Measurements from ENCODE around the gene ADAMTSL3.
"Not testable (repeated sequence)": the region's sequence is repeated elsewhere in the genome, so short reads cannot be mapped to it uniquely, and the experiment has no call there.

Gene ADAMTSL3

GRCh38 chr15:83700082-83700481 is 46.2 kb downstream of the ADAMTSL3 start:
- no peak for DNase-seq

DNA sequence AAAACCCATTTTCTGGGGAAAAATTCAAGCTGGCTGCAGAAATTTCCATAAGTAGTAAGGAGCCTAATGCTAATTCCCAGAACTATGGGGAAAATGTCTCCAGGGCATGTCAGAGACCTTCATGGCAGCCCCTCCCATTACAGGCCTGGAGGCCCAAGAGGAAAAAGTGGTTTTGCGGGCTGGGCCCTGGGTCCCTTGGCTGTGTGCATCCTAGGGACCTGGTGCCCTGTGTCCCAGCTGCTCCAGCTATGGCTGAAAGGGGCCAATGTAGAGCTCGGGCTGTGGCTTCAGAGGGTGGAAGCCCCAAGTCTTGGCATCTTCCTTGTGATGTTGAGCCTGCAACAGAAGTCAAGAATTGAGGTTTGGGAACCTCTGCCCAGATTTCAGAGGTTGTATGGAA is 48.4 kb downstream of the ADAMTSL3 start:
- DNase-seq: not testable (repeated sequence)

GRCh38 chr15:83708328-83708727 is 54.4 kb downstream of the ADAMTSL3 start:
- DNase-seq: no peak

- no peak for DNase-seq
Measured at GRCh38 chr15:83709241-83709640, 55.3 kb downstream of the ADAMTSL3 start.

DNA sequence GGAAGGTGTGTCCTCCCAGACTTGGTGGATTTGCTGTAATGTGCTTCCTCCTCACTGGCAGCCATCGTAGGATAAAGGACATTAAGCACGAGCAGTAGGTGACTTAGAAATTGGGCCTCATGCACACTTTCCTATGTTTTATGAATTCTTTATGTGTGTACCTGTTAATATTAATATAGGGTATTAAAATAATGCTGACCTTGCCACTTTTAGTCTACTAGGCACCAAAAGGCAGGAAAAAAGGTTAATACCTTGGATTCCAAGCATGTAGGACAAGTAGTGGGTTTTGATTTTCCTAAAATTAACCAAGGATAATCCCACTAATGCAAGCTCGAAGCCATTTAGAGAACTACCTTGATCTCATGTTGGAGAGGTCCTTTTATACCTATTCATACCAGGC is 55.9 kb downstream of the ADAMTSL3 start:
- no peak for DNase-seq

DNA sequence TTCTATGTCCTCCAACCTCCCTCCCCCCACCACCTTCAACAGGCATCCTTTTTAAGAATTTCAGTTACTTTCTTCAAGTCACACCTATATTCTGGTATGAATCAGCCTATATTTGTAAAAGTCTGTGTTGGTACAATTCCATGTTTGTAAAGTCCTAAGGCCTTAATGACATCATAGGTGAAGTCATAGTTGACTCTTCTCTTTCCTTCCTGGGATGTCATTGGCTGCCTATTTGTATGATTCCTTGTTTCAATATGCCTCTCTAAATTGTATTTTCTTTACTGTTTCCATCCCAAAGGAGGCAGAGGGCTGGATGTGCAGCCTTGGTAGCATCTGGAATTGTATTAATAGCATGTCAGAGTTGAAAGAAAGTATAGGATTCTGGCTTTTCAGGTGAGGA is 56.5 kb downstream of the ADAMTSL3 start:
- DNase-seq: no peak

DNA sequence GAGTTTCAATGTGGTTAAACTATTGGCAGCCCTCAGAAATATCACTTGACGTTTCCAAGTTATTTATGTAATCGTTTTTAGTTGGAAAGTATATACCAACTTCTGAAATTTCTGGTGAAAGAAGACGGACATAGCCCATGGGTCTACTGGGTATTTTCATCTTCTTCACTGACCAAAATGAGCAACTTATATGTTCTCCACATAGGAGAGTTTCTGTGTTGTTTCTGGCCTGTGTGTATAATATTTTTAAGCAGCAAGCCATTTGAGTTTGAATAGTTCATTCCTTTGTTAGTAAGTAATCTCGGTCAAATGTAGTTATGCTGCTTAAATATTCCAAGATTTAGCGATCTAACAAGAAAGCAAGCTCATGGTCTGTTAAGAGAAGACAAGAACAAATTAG is 57.3 kb downstream of the ADAMTSL3 start:
- no peak for DNase-seq

- DNase-seq: no peak
Measured at GRCh38 chr15:83713242-83713641, 59.3 kb downstream of the ADAMTSL3 start.

DNA sequence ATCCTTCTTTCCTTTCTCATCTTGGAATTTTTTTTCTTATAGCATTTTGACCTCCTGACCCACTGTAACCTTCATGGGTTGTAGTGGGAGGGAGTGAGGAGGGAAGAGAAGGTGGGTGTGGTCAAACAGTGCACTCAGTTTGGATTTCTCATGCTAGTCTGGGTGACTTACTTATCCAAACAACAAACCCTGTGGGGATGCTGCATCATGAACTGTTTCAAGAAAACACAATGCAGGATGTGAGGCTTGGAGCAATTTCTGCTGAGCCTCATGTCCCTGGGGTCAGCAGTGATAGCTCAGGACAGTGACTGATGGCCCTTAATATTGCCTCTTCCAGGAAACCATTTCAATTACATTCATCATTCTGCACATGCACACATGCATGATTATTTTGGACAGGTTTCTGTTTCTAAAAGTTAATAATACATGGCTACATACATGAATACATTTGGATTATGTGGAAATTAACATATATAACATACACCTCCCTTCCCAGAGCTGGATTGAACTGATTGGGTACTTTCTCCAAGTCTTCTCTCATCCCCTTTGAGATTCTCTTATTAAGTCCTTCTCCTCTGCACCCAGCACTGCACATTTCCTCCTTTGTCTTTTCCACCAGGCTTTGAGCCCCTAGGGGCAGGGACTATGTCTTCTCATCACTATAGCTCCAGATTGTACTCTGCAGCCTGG is 61.2 kb downstream of the ADAMTSL3 start:
- DNase-seq: no peak

GRCh38 chr15:83716605-83717004 is 62.7 kb downstream of the ADAMTSL3 start:
- no peak for DNase-seq

GRCh38 chr15:83717010-83717409 is 63.1 kb downstream of the ADAMTSL3 start:
- DNase-seq: no peak

GRCh38 chr15:83720468-83720867 is 66.5 kb downstream of the ADAMTSL3 start:
- DNase-seq: no peak

DNA sequence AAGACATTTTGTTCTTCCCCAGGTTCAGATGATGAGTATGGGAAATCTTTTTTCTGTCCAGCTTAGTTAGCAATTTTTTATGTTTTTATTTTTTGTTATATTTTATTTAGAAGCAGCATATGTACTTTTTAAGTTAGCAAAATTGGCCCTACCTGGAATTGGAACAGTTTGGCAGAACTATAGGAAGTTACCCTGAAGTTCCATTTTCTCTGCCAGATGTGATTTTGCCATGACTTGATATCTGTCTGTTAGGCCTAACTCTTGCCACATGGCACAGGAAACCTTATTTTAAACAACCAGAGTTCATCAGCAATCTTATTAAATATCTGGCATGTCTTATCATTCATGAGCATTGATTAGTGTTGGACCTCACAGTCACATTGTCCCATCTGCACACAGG is 67.1 kb downstream of the ADAMTSL3 start:
- no peak for DNase-seq

DNA sequence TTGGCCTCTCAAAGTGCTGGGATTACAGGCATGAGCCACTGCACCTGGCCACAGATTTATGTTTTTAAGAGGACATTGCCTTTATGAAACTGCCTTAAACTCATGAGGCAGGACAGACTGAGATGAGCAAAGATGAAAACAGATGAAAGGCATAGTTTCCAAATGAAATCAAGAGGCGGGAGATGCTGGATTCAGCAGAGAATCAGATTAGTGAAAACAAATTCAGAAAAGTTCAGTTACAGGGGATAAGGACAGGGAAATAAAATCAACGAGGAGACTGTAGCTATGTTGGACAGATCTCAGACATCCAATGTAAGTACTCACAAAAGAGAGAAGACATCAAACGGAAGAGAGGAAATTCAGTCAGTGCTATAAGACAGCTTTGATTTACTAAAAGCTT is 68.1 kb downstream of the ADAMTSL3 start:
- DNase-seq: no peak

- DNase-seq: no peak
Measured at GRCh38 chr15:83723216-83723615, 69.3 kb downstream of the ADAMTSL3 start.

GRCh38 chr15:83732196-83732595 is 78.3 kb downstream of the ADAMTSL3 start:
- no peak for DNase-seq

- no peak for DNase-seq
Measured at GRCh38 chr15:83732770-83733169, 78.8 kb downstream of the ADAMTSL3 start.

- DNase-seq: no peak
Measured at GRCh38 chr15:83733206-83733605, 79.3 kb downstream of the ADAMTSL3 start.

DNA sequence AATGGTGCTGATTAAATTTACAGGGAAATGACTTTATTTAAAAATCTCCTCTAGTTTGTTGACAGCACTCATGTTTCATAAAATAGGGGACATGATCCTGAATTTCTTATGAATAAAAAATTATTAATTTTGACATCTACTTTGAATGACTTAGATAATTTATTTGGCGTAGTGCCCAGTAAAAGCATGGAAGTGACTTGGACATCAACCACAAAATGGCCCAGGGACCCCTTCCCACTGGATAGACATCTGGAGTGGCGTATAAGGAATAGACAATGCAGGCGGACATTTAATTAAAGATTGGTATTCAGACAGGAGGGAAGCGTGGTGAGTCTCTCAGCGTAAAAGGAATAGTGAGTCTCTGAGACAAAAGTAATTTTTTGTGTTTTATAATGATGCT is 79.8 kb downstream of the ADAMTSL3 start:
- DNase-seq: no peak

DNA sequence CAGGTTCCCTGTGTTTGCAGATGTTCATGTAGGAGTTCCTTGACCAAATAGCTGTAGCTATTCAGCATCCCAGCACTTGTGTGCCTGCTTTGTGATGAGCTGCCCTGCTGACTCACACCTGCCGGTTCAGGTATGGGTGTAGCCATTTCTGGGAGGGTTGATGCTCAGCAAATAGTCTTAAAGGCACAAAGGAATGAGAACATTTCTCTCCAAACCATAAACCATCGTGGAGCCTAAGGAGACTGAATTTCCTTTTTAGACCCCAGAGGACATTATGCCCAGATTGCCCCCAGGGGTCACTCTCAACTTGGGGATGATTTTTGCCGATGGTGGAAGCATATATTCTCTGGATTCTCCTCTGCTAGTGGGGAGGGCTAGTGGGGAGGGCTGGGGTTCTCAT is 80.6 kb downstream of the ADAMTSL3 start:
- DNase-seq: no peak

DNA sequence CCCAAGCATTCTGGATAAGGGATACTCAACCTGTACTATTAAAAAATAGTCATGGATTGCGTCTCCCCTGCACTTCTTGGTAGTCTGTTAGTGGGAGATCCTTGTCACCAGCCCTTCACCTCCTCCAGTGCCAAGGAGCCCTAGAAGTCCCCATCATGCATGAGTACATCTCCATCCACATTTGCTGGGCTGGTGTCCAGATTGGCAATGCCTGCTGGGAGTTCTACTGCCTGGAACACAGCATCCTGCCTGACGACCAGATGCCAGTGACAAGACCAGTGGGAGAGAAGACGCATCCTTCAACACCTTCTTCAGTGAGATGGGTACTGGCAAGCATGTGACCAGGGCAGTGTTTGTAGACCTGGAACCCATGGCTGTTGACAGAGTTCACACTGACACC is 85.7 kb downstream of the ADAMTSL3 start:
- DNase-seq: no peak

- no peak for DNase-seq
Measured at GRCh38 chr15:83745771-83746170, 91.8 kb downstream of the ADAMTSL3 start.

- DNase-seq: no peak
Measured at GRCh38 chr15:83746231-83746630, 92.3 kb downstream of the ADAMTSL3 start.

- no peak for DNase-seq
Measured at GRCh38 chr15:83747050-83747717, 93.3 kb downstream of the ADAMTSL3 start.

DNA sequence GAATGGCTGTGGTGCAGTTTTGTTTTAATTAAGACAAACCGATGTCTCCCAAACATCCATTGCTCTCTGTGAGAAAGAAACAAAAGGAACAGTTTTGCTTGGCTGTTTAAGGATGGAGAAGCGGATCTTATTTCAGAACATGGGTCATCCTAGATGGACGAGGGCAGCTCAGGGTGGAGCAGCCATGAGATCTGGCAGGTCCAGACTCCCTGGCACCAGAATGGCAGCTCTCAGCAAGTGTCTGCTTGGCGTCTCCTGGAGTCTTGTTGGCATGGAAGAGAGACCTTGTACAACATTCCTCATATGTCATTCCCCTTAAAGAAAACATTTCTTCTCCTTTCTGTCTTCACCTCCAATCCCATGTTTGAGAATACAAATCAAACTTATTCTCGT is 93.8 kb downstream of the ADAMTSL3 start:
- no peak for DNase-seq

All from activated CD4-positive, CD25-positive, alpha-beta regulatory T cell treated with anti-CD3 and anti-CD28 coated beads, Interleukin-2, amount 50 U/mL, for 72 hours (primary cell).